ENCODE results near the gene PCDHA1. TPM values are rescaled to one million over a fixed set of nuclear protein-coding genes. Genes with fewer than 3 reads are reported as not detected.
"Not testable (repeated sequence)": the region's sequence is repeated elsewhere in the genome, so short reads cannot be mapped to it uniquely, and the experiment has no call there.

Gene PCDHA1
- total RNA-seq, 1 experiment from 2014 or later, result not detected

- no peaks in the 10 kb centered on the region for H3K4me1 Mint-ChIP-seq (ENCODE audit: insufficient read depth, unreplicated experiment)
- no peaks in the 10 kb centered on the region for H3K27me3 Mint-ChIP-seq (ENCODE audit: insufficient read depth, unreplicated experiment)
- peaks cover 15% of the 10 kb centered on the region for H3K9me3 Mint-ChIP-seq (ENCODE audit: unreplicated experiment)
- no peak for TF ChIP-seq CTCF (IDR thresholded peaks at IDR 0.05; ENCODE audit: unreplicated experiment)
- no peaks in the 10 kb centered on the region for H3K36me3 Mint-ChIP-seq (ENCODE audit: insufficient read depth, unreplicated experiment)
- no peak overlapping the region for H3K27ac Mint-ChIP-seq (ENCODE audit: low read depth, unreplicated experiment)
- POLR2A ChIA-PET, result no interaction called here
- no peak overlapping the region for H3K4me3 Mint-ChIP-seq (ENCODE audit: unreplicated experiment)
- intact Hi-C loops (cut with micrococcal nuclease), result no loop called here
- CTCF ChIA-PET, result interaction anchor here (0.7 kb wide), 1 partner anchor 9 kb away, joined by 3 read pairs; no protein-coding TSS in a partner anchor
- DNase-seq (ENCODE audit: unreplicated experiment), result no peak
- no TSS peak for BruUV-seq (replicated peaks)
Observed at GRCh38 chr5:140796718-140797095, 10.8 kb downstream of the PCDHA1 start.

DNA sequence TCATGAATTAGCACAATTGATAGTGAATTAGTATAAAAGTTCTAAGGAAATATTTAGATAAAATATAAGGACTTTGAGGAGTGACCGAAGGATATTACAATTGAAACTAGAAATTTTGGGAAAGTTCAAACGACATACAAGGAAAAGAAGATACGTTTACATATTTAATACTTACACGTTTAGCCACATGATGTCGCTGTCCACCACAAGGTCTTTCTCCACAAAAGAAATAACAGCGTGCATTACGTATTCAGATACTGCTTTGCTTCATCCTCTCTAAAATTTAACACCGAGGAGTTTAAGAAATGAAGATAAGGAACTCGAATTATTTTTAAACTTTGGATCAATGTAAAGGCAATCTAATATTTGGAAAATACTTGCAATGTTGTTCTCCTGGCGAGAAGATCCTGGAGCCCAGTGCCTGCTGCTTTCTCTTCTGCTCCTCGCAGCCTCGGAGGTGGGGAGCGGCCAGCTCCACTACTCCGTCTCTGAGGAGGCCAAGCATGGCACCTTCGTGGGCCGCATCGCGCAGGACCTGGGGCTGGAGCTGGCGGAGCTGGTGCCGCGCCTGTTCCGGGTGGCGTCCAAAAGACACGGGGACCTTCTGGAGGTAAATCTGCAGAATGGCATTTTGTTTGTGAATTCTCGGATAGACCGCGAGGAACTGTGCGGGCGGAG, 15.0 kb downstream of the PCDHA1 start, which contains the start of gene PCDHA3:
Gene PCDHA3 (plus strand): TSS at position 242 of the 678 bp plus-strand sequence.
- no peak for TF ChIP-seq CTCF (IDR thresholded peaks at IDR 0.05; ENCODE audit: unreplicated experiment)
- ChIA-PET POLR2A (no interaction called here), CTCF (no interaction called here)
- no peak for DNase-seq (ENCODE audit: unreplicated experiment)
- Mint-ChIP-seq H3K36me3 (ENCODE audit: insufficient read depth, unreplicated experiment) (no peaks in the 10 kb centered on the region), H3K9me3 (ENCODE audit: unreplicated experiment) (peaks cover 7% of the 10 kb centered on the region), H3K4me1 (ENCODE audit: insufficient read depth, unreplicated experiment) (no peaks in the 10 kb centered on the region), H3K27ac (ENCODE audit: low read depth, unreplicated experiment) (no peak within 1 kb of the TSS), H3K4me3 (ENCODE audit: unreplicated experiment) (no peak within 1 kb of the TSS), H3K27me3 (ENCODE audit: insufficient read depth, unreplicated experiment) (no peaks in the 10 kb centered on the region)
- BruUV-seq (replicated peaks), result no TSS peak
- intact Hi-C loops (cut with micrococcal nuclease), result no loop called here

DNA sequence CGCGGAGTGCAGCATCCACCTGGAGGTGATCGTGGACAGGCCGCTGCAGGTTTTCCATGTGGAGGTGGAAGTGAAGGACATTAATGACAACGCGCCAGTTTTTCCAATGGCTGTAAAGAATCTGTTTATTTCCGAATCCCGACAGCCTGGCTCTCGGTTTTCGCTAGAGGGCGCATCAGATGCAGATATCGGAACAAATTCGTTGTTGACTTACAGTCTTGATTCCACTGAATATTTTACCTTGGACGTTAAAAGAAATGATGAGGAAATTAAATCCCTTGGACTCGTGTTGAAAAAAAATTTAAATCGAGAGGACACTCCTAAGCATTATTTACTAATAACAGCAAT, 15.5 kb downstream of the PCDHA1 start:
- no peak for DNase-seq (ENCODE audit: unreplicated experiment)
- Mint-ChIP-seq H3K4me3 (ENCODE audit: unreplicated experiment) (no peak overlapping the region), H3K36me3 (ENCODE audit: insufficient read depth, unreplicated experiment) (no peaks in the 10 kb centered on the region), H3K27ac (ENCODE audit: low read depth, unreplicated experiment) (no peak overlapping the region), H3K27me3 (ENCODE audit: insufficient read depth, unreplicated experiment) (no peaks in the 10 kb centered on the region), H3K4me1 (ENCODE audit: insufficient read depth, unreplicated experiment) (no peaks in the 10 kb centered on the region), H3K9me3 (ENCODE audit: unreplicated experiment) (peaks cover 7% of the 10 kb centered on the region)
- no peak for TF ChIP-seq CTCF (IDR thresholded peaks at IDR 0.05; ENCODE audit: unreplicated experiment)
- ChIA-PET POLR2A (no interaction called here), CTCF (interaction anchor here (0.7 kb wide), 1 partner anchor 768 kb away, joined by 5 read pairs; no protein-coding TSS in a partner anchor)
- no TSS peak for BruUV-seq (replicated peaks)
- intact Hi-C loops (cut with micrococcal nuclease), result no loop called here

DNA sequence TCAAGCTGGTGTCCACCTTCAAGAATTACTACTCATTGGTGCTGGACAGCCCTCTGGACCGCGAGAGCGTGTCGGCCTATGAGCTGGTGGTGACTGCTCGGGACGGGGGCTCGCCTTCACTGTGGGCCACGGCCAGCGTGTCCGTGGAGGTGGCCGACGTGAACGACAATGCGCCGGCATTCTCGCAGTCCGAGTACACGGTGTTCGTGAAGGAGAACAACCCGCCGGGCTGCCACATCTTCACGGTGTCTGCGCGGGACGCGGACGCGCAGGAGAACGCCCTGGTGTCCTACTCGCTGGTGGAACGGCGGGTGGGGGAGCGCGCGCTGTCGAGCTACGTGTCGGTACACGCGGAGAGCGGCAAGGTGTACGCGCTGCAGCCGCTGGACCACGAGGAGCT, 16.4 kb downstream of the PCDHA1 start:
- POLR2A ChIA-PET, result not testable (repeated sequence)

More for the DNA sequence above, 16.4 kb downstream of the PCDHA1 start:
- DNase-seq (ENCODE audit: unreplicated experiment); BruUV-seq (replicated peaks); H3K36me3 Mint-ChIP-seq (ENCODE audit: insufficient read depth, unreplicated experiment); intact Hi-C loops (cut with micrococcal nuclease); H3K9me3 Mint-ChIP-seq (ENCODE audit: unreplicated experiment); H3K27ac Mint-ChIP-seq (ENCODE audit: low read depth, unreplicated experiment); H3K4me1 Mint-ChIP-seq (ENCODE audit: insufficient read depth, unreplicated experiment); H3K4me3 Mint-ChIP-seq (ENCODE audit: unreplicated experiment); H3K27me3 Mint-ChIP-seq (ENCODE audit: insufficient read depth, unreplicated experiment): not testable (repeated sequence)
- CTCF ChIA-PET, result interaction anchor here (0.6 kb wide), 2 partner anchors 175 to 240 kb away, joined by 3 read pairs; no protein-coding TSS in a partner anchor
